ENCODE results near the gene TBCCD1. TPM values are rescaled to one million over a fixed set of nuclear protein-coding genes. Genes with fewer than 3 reads are reported as not detected.

The TBCCD1 gene
- total RNA-seq, 1 experiment from 2014 or later: 14.5 TPM

- DNase-seq (ENCODE audit: low read depth, low spot score): no peak
- POLR2A ChIA-PET: no interaction called here
- Histone ChIP-seq H3K4me1 (ENCODE audit: control insufficient read depth, insufficient read depth, low read length) (no peaks in the 10 kb centered on the region), H3K9me3 (ENCODE audit: control insufficient read depth, insufficient read depth, low read depth, low read length) (no peaks in the 10 kb centered on the region), H3K36me3 (ENCODE audit: control insufficient read depth, insufficient read depth, low read length) (no peaks in the 10 kb centered on the region), H3K27ac (ENCODE audit: low read length) (no peak overlapping the region), H3K27me3 (ENCODE audit: control insufficient read depth, insufficient read depth, low read length) (no peaks in the 10 kb centered on the region), H3K4me3 (ENCODE audit: low read depth in 2 of 2, low read length in 2 of 2) (no peak overlapping the region)
- no TSS peak for BruUV-seq (replicated peaks)
- CTCF ChIA-PET: no interaction called here
- in situ Hi-C loops (cut with HindIII; ENCODE audit: low pct_unique_long_range_greater_than_20kb, low sequenced_read_pairs) (no loop called here), intact Hi-C loops (cut with micrococcal nuclease; ENCODE audit: unreplicated experiment) (no loop called here)
- no peak for ATAC-seq
- no peak for TF ChIP-seq REST (IDR thresholded peaks at IDR 0.05; ENCODE audit: insufficient read depth in 1 of 2, low read depth in 2 of 2, low read length in 1 of 2)
- no peak for TF ChIP-seq SIN3A (IDR thresholded peaks at IDR 0.05; ENCODE audit: borderline replicate concordance, insufficient read depth, low read depth, low read length)
- no peak for TF ChIP-seq TCF7L2 (IDR thresholded peaks at IDR 0.05; ENCODE audit: low read depth, low read length)
- no peak for TF ChIP-seq CTCF (IDR thresholded peaks at IDR 0.05)
- TF ChIP-seq POLR2AphosphoS5 (IDR thresholded peaks at IDR 0.05; ENCODE audit: low read depth, low read length): no peak
Observed at GRCh38 chr3:186592682-186593081, 25.5 kb upstream of the TBCCD1 start.

DNA sequence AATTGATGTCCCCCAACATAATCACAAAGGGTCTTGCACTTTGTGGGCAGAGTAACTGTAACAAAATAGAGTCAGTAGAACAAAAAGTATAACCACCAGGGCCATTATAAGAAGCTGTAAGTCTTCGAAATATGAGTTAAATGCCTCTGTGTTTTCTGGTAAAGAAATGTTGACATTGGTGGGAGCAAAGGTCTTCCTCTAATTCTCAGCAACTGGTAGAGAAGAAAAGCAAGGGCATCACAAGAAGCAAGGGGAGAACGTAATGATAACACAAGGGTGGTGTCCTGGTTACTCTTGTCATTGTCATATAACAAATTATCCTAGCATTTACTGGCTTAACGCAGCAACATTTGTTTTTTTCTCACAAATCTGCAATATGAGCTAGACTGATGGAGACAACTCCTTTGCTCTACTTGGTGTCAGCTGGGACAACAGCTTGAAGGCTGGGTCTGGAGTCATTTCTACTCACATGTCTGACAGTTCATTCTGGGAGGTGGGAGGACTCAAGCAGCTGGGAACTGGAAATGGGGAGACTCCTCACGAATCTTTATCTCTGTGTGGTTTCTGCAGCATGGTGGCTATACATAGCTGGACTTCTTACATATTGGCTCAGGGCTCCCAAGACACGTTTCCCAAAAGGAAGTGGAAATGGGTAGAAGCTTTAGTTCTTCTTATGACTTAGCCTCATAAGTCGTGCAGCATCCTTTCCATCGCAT, 23.6 kb upstream of the TBCCD1 start:
- CTCF ChIA-PET: no interaction called here
- H3K27ac ChIP-seq (ENCODE audit: low read length): no peak overlapping the region
- H3K9me3 ChIP-seq (ENCODE audit: control insufficient read depth, insufficient read depth, low read depth, low read length): no peaks in the 10 kb centered on the region
- in situ Hi-C loops (cut with HindIII; ENCODE audit: low pct_unique_long_range_greater_than_20kb, low sequenced_read_pairs) (no loop called here), intact Hi-C loops (cut with micrococcal nuclease; ENCODE audit: unreplicated experiment) (no loop called here)
- no peak for TF ChIP-seq SIN3A (IDR thresholded peaks at IDR 0.05; ENCODE audit: borderline replicate concordance, insufficient read depth, low read depth, low read length)
- 0 out of 2 replicates have a peak, but pooled peaks cover under 1% of the 10 kb centered on the region for H3K36me3 ChIP-seq (ENCODE audit: control insufficient read depth, insufficient read depth, low read length)
- no peaks in the 10 kb centered on the region for H3K27me3 ChIP-seq (ENCODE audit: control insufficient read depth, insufficient read depth, low read length)
- POLR2A ChIA-PET: no interaction called here
- no peaks in the 10 kb centered on the region for H3K4me1 ChIP-seq (ENCODE audit: control insufficient read depth, insufficient read depth, low read length)
- DNase-seq (ENCODE audit: low read depth, low spot score) (no peak), ATAC-seq (no peak)
- no peak overlapping the region for H3K4me3 ChIP-seq (ENCODE audit: low read depth in 2 of 2, low read length in 2 of 2)
- BruUV-seq (replicated peaks): no TSS peak

- DNase-seq (ENCODE audit: low read depth, low spot score): no peak
- no peak overlapping the region for H3K4me3 ChIP-seq (ENCODE audit: low read depth in 2 of 2, low read length in 2 of 2)
- no peaks in the 10 kb centered on the region for H3K27me3 ChIP-seq (ENCODE audit: control insufficient read depth, insufficient read depth, low read length)
- peaks cover 7% of the 10 kb centered on the region; the same call in 1 of the 2 replicates for H3K36me3 ChIP-seq (ENCODE audit: control insufficient read depth, insufficient read depth, low read length)
- ATAC-seq: no peak
- in situ Hi-C loops (cut with HindIII; ENCODE audit: low pct_unique_long_range_greater_than_20kb, low sequenced_read_pairs) (no loop called here), intact Hi-C loops (cut with micrococcal nuclease; ENCODE audit: unreplicated experiment) (no loop called here)
- no peaks in the 10 kb centered on the region for H3K4me1 ChIP-seq (ENCODE audit: control insufficient read depth, insufficient read depth, low read length)
- H3K27ac ChIP-seq (ENCODE audit: low read length): no peak overlapping the region
- POLR2A ChIA-PET: no interaction called here
- CTCF ChIA-PET: interaction anchor here (0.6 to 0.7 kb wide), 3 partner anchors 19 to 232 kb away, joined by 4 to 7 read pairs (median 5); no protein-coding TSS in a partner anchor
- BruUV-seq (replicated peaks): no TSS peak
- H3K9me3 ChIP-seq (ENCODE audit: control insufficient read depth, insufficient read depth, low read depth, low read length): no peaks in the 10 kb centered on the region
- TF ChIP-seq TCF7L2 (IDR thresholded peaks at IDR 0.05; ENCODE audit: low read depth, low read length): no peak
- no peak for TF ChIP-seq SIN3A (IDR thresholded peaks at IDR 0.05; ENCODE audit: borderline replicate concordance, insufficient read depth, low read depth, low read length)
- TF ChIP-seq POLR2AphosphoS5 (IDR thresholded peaks at IDR 0.05; ENCODE audit: low read depth, low read length): no peak
- TF ChIP-seq CTCF (IDR thresholded peaks at IDR 0.05): no peak
- TF ChIP-seq REST (IDR thresholded peaks at IDR 0.05; ENCODE audit: insufficient read depth in 1 of 2, low read depth in 2 of 2, low read length in 1 of 2): no peak
Observed at GRCh38 chr3:186589856-186590579, 22.9 kb upstream of the TBCCD1 start.

Data from Panc1 (cell line).